ENCODE measurements around the gene SDK1.

- TF ChIP-seq CTCF (IDR thresholded peaks at IDR 0.05) (no peak), POLR2A (IDR thresholded peaks at IDR 0.05) (no peak)
These were observed 565.2 kb downstream of the SDK1 start for GRCh38 chr7:3866277-3866676.
